CD14-positive monocyte (primary cell): ENCODE results near the gene EPN1. TPM values are rescaled to one million over a fixed set of nuclear protein-coding genes. Genes with fewer than 3 reads are reported as not detected.

Experiments used
- DNase-seq, 3 donors: peaks; one replicate each; pipeline ENCODE4 v3.0.0-alpha.2; 2011 to 2022
- H2AFZ ChIP-seq: 2 replicates; pipeline ENCODE4 v1.6.0; 2012; ENCODE audit warnings: mild to moderate bottlenecking, low read depth, low read length, inconsistent platforms; ENCODE audit not compliant: insufficient read depth, poor library complexity, severe bottlenecking
- H3K27ac ChIP-seq, 2 donors: 1 replicate in 1 of 2; 2 replicates in 1 of 2; pipeline ENCODE4 v1.5.1; 2012 to 2013; ENCODE audit warnings: low read length in 2 of 2, control low read depth in 1 of 2, inconsistent platforms in 1 of 2, low read depth in 1 of 2, mild to moderate bottlenecking in 1 of 2
- H3K27me3 ChIP-seq, 2 donors: one replicate each; pipeline versions ENCODE4 v1.6.0 to v1.6.1; 2011 to 2013; ENCODE audit warnings: low read length in 2 of 2; ENCODE audit not compliant: control insufficient read depth in 2 of 2, insufficient read depth in 2 of 2
- H3K36me3 ChIP-seq, 2 donors: replicated peaks in 1 of 2; 1 replicate in 1 of 2; 2 replicates in 1 of 2; pipeline versions ENCODE4 v1.5.1 to v1.6.1; 2012 to 2013; ENCODE audit warnings: low read length in 2 of 2, control low read depth in 1 of 2, inconsistent platforms in 1 of 2, mild to moderate bottlenecking in 1 of 2; ENCODE audit not compliant: insufficient read depth in 2 of 2, control insufficient read depth in 1 of 2
- H3K4me1 ChIP-seq, 2 donors: 1 replicate in 1 of 2; 2 replicates in 1 of 2; pipeline versions ENCODE4 v1.5.1 to v1.6.1; 2012 to 2013; ENCODE audit warnings: low read length in 2 of 2, control low read depth in 1 of 2, inconsistent platforms in 1 of 2, mild to moderate bottlenecking in 1 of 2, moderate library complexity in 1 of 2; ENCODE audit not compliant: insufficient read depth in 2 of 2, control insufficient read depth in 1 of 2
- H3K4me2 ChIP-seq: replicated peaks from 2 replicates; pipeline ENCODE3; 2012; ENCODE audit warnings: low read length, moderate library complexity, mild to moderate bottlenecking; ENCODE audit not compliant: poor library complexity, severe bottlenecking; ENCODE audit errors: extremely low read depth
- H3K4me3 ChIP-seq, 3 experiments: fragments of 200-600 bp in 1 of 3; sonication (generic) in 1 of 3; replicated peaks in 1 of 3; 1 replicate in 2 of 3; 2 replicates in 1 of 3; pipeline ENCODE4 v1.5.1; 2011 to 2013; ENCODE audit warnings: low read length in 3 of 3, mild to moderate bottlenecking in 3 of 3, control low read depth in 2 of 3, low read depth in 2 of 3, inconsistent platforms in 1 of 3, moderate library complexity in 1 of 3
- H3K79me2 ChIP-seq: 2 replicates; pipeline ENCODE4 v1.6.0; 2012; ENCODE audit warnings: mild to moderate bottlenecking, control low read depth, inconsistent platforms, low read length, moderate library complexity; ENCODE audit not compliant: insufficient read depth
- H3K9ac ChIP-seq: 2 replicates; pipeline ENCODE4 v1.6.0; 2017; ENCODE audit warnings: low read length, mild to moderate bottlenecking; ENCODE audit not compliant: insufficient read depth, poor library complexity, severe bottlenecking
- H3K9me3 ChIP-seq, 2 donors: replicated peaks in 1 of 2; 1 replicate in 1 of 2; 2 replicates in 1 of 2; pipeline versions ENCODE4 v1.5.1 to v1.6.1; 2012 to 2013; ENCODE audit warnings: low read length in 2 of 2, control low read depth in 1 of 2; ENCODE audit not compliant: control insufficient read depth in 1 of 2, insufficient read depth in 1 of 2
- H4K20me1 ChIP-seq: 2 replicates; pipeline ENCODE4 v1.6.0; 2012; ENCODE audit warnings: mild to moderate bottlenecking, low read length, control low read depth, moderate library complexity; ENCODE audit not compliant: insufficient read depth
- H3K27ac Mint-ChIP-seq, 7 donors: one replicate each; pipeline ENCODE4 v1.8.0; 2020; ENCODE audit warnings: mild to moderate bottlenecking in 7 of 7, mixed read lengths in 7 of 7, moderate library complexity in 6 of 7, inconsistent platforms in 2 of 7
- H3K27me3 Mint-ChIP-seq, 3 donors: one replicate each; pipeline ENCODE4 v1.8.0; 2021 to 2022; ENCODE audit warnings: low read depth in 3 of 3, mild to moderate bottlenecking in 3 of 3, mixed read lengths in 3 of 3, moderate library complexity in 3 of 3, inconsistent platforms in 1 of 3
- H3K36me3 Mint-ChIP-seq, 2 donors: one replicate each; pipeline ENCODE4 v1.8.0; 2020; ENCODE audit warnings: mixed read lengths in 2 of 2, inconsistent platforms in 1 of 2, mild to moderate bottlenecking in 1 of 2
- H3K4me1 Mint-ChIP-seq: one replicate; pipeline ENCODE4 v1.8.0; 2020; ENCODE audit warnings: mild to moderate bottlenecking, mixed read lengths
- H3K4me3 Mint-ChIP-seq, 2 donors: one replicate each; pipeline ENCODE4 v1.8.0; 2020; ENCODE audit warnings: mild to moderate bottlenecking in 2 of 2, mixed read lengths in 2 of 2, moderate library complexity in 1 of 2
- H3K9me3 Mint-ChIP-seq, 7 donors: one replicate each; pipeline ENCODE4 v1.8.0; 2020 to 2022; ENCODE audit warnings: mixed read lengths in 7 of 7, mild to moderate bottlenecking in 6 of 7, moderate library complexity in 6 of 7, inconsistent platforms in 2 of 7
- WGBS: methylation state at CpG from one replicate; pipeline ENCODE4 v1.1.5; 2013; ENCODE audit warnings: missing lambda C conversion rate; ENCODE audit not compliant: insufficient coverage; 5-methylcytosine and 5-hydroxymethylcytosine counted together
- intact Hi-C, 2 donors: fragments of 100-400 bp; cut with micrococcal nuclease; formaldehyde crosslinking; loops; one replicate each; pipeline versions ENCODE4 v1.15.0 to v1.15.1; 2023
- polyA plus RNA-seq, 3 donors: library from polyadenylated mRNA; depleted of rRNA in 1 of 3; unstranded in 2 of 3; stranded (reverse) in 1 of 3; fragments of 300-500 nt in 2 of 3; fragments of >200 nt in 1 of 3; fragmentation: Illumina TruSeq in 2 of 3; gene quantifications; 1 replicate in 2 of 3; 2 replicates in 1 of 3; pipeline ENCODE4 v1.2.3, GENCODE V29; 2012 to 2021
- TF ChIP-seq, protein P1 (sequence below): fragments of 200-600 bp; IDR thresholded peaks from one replicate; pipeline ENCODE4 v1.8.0; 2022; ENCODE audit warnings: antibody characterized with exemption, mild to moderate bottlenecking

EPN1 gene
- polyA plus RNA-seq, 3 donors = 18.7 to 75.2 (median 19.2) TPM

DNA sequence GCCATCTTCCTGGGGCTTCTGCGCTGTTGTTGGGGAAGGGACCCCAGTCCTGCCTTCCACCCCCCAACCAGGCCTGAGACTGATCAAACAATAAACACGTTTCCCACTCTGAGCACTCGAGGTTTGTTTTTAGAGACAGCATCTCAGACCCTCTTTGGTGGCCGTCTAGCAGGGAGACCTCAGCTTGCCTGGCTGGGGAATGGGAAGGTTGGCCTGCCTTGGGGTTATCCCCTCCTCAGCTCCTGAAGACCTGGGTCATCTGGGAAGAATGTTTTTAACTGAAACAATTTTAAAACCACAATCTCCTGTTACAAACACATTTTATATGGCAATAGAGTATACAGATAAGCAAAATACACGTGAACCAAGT is 29.5 kb upstream of the EPN1 start:
- Histone ChIP-seq H3K27ac (no peak overlapping the region), H3K27me3 (peaks cover 0 to 5% of the 10 kb centered on the region in 2 donors), H3K4me3 (no peak overlapping the region), H4K20me1 (peaks cover 10% of the 10 kb centered on the region), H3K4me2 (no peak overlapping the region), H3K79me2 (peaks cover 31% of the 10 kb centered on the region), H3K9me3 (no peaks in the 10 kb centered on the region), H3K4me1 (peaks cover 56 to 65% of the 10 kb centered on the region in 2 donors), H3K36me3 (peaks cover 11 to 13% of the 10 kb centered on the region in 2 donors), H2AFZ (no peak overlapping the region), H3K9ac (no peak overlapping the region)
- TF ChIP-seq, protein P1, sequence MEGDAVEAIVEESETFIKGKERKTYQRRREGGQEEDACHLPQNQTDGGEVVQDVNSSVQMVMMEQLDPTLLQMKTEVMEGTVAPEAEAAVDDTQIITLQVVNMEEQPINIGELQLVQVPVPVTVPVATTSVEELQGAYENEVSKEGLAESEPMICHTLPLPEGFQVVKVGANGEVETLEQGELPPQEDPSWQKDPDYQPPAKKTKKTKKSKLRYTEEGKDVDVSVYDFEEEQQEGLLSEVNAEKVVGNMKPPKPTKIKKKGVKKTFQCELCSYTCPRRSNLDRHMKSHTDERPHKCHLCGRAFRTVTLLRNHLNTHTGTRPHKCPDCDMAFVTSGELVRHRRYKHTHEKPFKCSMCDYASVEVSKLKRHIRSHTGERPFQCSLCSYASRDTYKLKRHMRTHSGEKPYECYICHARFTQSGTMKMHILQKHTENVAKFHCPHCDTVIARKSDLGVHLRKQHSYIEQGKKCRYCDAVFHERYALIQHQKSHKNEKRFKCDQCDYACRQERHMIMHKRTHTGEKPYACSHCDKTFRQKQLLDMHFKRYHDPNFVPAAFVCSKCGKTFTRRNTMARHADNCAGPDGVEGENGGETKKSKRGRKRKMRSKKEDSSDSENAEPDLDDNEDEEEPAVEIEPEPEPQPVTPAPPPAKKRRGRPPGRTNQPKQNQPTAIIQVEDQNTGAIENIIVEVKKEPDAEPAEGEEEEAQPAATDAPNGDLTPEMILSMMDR = no peak
- H3K4me1 Mint-ChIP-seq = peaks cover 57% of the 10 kb centered on the region
- intact Hi-C loops = no loop called here
- peaks cover 0 to 7% (median 3%) of the 10 kb centered on the region in 7 donors for H3K9me3 Mint-ChIP-seq
- peaks cover 10 to 25% of the 10 kb centered on the region in 2 donors for H3K36me3 Mint-ChIP-seq
- DNase-seq = no peak
- H3K27me3 Mint-ChIP-seq = peaks cover 8 to 31% (median 19%) of the 10 kb centered on the region in 3 donors
- H3K27ac Mint-ChIP-seq = peak overlapping the region in 2 of 7 donors; percentile 7 to 23
- WGBS = 100% methylated on average over 2 of the region's 5 CpGs
- H3K4me3 Mint-ChIP-seq = no peak overlapping the region

DNA sequence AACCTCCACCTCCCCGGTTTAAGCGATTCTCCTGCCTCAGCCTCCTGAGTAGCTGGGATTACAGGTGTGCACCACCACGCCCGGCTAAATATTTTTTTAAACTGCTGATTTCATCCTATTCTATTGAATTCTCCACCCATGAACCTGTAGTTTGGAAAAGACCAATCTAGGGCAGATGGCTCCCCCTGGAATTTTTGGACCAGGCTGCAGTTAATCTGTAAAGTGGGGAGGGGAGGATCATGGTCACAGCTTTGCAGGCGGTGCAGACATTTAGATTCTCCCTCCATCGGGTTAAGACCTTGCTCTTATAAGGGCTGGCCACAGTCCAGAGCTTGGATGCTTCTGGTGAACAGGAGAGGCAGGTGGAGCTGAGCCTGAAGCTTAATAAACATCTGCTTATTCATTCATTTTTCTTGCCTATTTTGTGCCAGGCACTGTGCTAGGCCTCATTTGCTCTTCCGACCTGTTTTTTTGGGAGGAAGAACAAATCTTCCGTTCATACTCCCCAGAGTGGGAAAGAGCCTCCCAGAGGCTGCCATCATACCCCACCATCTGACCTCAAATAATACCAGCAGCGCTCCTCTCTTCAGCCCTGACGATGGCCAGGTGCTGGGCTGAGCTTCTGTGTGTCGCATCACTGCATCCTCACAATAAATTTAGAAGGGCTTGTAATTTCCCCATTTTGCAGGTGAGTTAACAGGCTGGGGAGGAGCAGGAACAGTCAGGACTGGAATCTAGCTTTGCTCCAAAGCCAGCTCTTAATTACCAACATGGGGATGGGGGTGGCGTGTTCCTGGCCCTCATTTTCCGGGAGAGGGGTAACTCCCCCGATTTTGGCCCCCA is 27.9 kb upstream of the EPN1 start:
- H3K4me2 ChIP-seq = peak overlapping the region; percentile 92
- H3K27ac ChIP-seq = no peak overlapping the region
- Mint-ChIP-seq H3K4me3 (peak overlapping the region; percentile 86 to 91), H3K4me1 (peaks cover 47% of the 10 kb centered on the region), H3K27me3 (peaks cover 7 to 23% (median 15%) of the 10 kb centered on the region in 3 donors), H3K36me3 (peaks cover 10 to 28% of the 10 kb centered on the region in 2 donors), H3K27ac (peak overlapping the region in 1 of 7 donors; percentile 23), H3K9me3 (peaks cover 0 to 6% (median under 1%) of the 10 kb centered on the region in 7 donors)
- H3K79me2 ChIP-seq = peaks cover 28% of the 10 kb centered on the region
- no peaks in the 10 kb centered on the region for H3K9me3 ChIP-seq
- intact Hi-C loops = no loop called here
- TF ChIP-seq, protein P1 = no peak
- H3K36me3 ChIP-seq = peaks cover 11 to 13% of the 10 kb centered on the region in 2 donors
- no peak for DNase-seq
- H3K4me1 ChIP-seq = peaks cover 44 to 51% of the 10 kb centered on the region in 2 donors
- peak overlapping the region; percentile 88 for H2AFZ ChIP-seq
- peaks cover 0 to 4% of the 10 kb centered on the region in 2 donors for H3K27me3 ChIP-seq
- peak overlapping the region; percentile 65 for H3K9ac ChIP-seq
- H3K4me3 ChIP-seq = peak overlapping the region; percentile 46 to 83 (median 61)
- 93% methylated on average over 3 of the region's 14 CpGs for WGBS
- peaks cover 10% of the 10 kb centered on the region for H4K20me1 ChIP-seq
